GM23248 (cell line): ENCODE results near the gene CIRBP.

ENCODE experiments used
- EZH2 ChIP-seq: fragments of 200-600 bp; sonication (generic); IDR thresholded peaks from 2 replicates; pipeline ENCODE4 v1.6.1; 2018; ENCODE audit warnings: antibody characterized with exemption, mild to moderate bottlenecking; ENCODE audit not compliant: insufficient read depth, poor library complexity, severe bottlenecking
- EZH2phosphoT487 ChIP-seq: fragments of 200-600 bp; sonication (generic); IDR thresholded peaks from 2 replicates; pipeline ENCODE4 v1.6.1; 2018; ENCODE audit warnings: antibody characterized with exemption, moderate library complexity, mild to moderate bottlenecking, low read depth; ENCODE audit not compliant: insufficient read depth

DNA sequence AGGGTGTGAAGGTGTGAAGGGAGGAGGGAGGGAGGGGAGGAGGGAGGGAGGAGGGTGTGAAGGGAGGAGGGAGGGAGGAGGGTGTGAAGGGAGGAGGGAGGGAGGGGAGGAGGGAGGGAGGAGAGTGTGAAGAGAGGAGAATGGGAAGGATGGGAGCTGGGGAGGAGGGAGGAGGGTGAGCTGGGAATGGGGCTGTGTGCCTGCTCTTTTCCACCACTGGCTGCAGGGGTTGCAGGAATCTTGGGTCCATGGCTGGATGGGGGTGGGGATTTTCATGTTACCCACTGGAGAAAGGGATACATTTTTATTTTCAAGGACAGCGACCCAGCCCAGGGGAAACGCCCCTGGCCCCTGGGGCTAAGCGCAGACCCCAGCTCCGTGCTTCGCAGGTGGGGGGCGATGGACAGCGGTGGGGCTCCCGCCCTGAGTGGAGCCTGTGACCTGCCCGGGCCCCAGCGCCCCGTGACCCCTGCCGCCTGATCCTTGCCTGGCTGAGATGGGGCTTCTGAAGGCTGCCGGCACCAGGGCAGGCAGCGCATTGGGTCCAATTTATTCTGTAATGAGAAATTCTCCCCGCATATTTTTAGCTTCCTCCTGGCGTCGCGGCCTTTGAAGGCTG is 13.6 kb downstream of the CIRBP start:
- TF ChIP-seq EZH2 (no peak), EZH2phosphoT487 (no peak)
